WI38 (cell line): Measurements from ENCODE around the gene ASXL2.
"Not testable (repeated sequence)": the region's sequence is repeated elsewhere in the genome, so short reads cannot be mapped to it uniquely, and the experiment has no call there.

Experiments
- H3K4me3 ChIP-seq: 2 replicates; pipeline ENCODE4 v1.5.1; 2011; ENCODE audit warnings: low read depth, mild to moderate bottlenecking, control low read depth, low read length
- CTCF ChIP-seq: IDR thresholded peaks from 2 replicates; pipeline ENCODE4 v1.5.1; 2012; ENCODE audit warnings: low read depth, mild to moderate bottlenecking, control low read depth, low read length

ASXL2 gene

GRCh38 chr2:25833566-25833965, 44.7 kb downstream of the ASXL2 start:
- no peak overlapping the region for H3K4me3 ChIP-seq
- TF ChIP-seq CTCF, result no peak

GRCh38 chr2:25832897-25833296, 45.4 kb downstream of the ASXL2 start:
- H3K4me3 ChIP-seq, result no peak overlapping the region
- TF ChIP-seq CTCF, result no peak

GRCh38 chr2:25831746-25832449, 46.4 kb downstream of the ASXL2 start:
- H3K4me3 ChIP-seq, result no peak overlapping the region
- no peak for TF ChIP-seq CTCF

- no peak for TF ChIP-seq CTCF
- H3K4me3 ChIP-seq, result no peak overlapping the region
Observed at GRCh38 chr2:25829828-25830227, 48.5 kb downstream of the ASXL2 start.

GRCh38 chr2:25829377-25829704, 48.9 kb downstream of the ASXL2 start:
- H3K4me3 ChIP-seq, result no peak overlapping the region
- TF ChIP-seq CTCF, result no peak

GRCh38 chr2:25828532-25829376, 49.5 kb downstream of the ASXL2 start:
- not testable (repeated sequence) for H3K4me3 ChIP-seq

GRCh38 chr2:25825238-25825637, 53.0 kb downstream of the ASXL2 start:
- TF ChIP-seq CTCF, result no peak
- no peak overlapping the region for H3K4me3 ChIP-seq
